Fibroblast of skin of scalp (primary cell): Measurements from ENCODE around the gene PLD1.

Experiments used
- DNase-seq: peaks from one replicate; pipeline ENCODE4 v3.0.0-alpha.2; 2013

Gene PLD1

DNA sequence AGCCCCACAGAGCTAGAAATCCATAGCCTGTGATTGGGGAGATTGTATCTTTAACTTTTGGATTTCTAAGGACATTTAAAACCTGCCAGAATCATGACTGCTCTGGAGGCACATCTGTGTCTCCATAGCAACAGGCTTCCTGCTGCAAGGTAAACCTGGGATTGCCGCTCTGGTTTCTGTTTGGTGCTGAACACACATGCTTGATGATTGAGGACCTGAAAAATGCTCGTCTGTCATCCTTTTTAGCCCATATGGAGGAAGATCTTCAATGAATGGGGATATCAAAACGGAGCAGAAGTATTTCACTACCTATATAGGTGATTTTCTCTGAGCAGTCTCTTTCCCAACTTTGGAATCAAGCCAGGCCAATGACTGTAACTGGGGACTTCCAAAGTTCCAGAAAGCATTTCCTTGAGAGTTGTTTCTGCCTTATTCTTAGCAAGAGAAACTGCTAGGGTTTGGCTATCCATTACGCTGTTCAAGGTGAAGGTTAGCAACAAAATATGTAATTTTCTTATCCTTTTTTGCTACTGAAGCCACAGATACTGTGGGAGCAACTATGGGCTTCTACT, 253.6 kb downstream of the PLD1 start:
- no peak for DNase-seq

DNA sequence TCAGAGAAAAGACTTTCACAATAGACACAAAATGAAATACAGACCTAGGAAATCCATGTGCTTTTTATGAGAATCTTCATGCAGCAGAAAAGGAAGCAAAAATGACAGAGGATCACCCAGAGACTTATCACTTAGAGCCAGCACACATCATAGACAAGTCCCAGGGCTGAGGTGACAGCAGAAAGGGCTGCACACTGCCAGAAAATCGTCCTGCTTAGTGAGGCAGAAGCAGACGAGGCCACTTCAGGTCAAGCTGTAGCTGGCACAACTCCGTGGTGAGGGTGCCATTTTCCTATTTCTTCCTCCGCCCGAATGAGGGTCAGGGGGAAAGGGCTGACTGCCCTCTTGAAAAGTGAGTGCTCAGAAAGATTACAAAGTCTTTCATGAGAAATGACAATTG, 254.1 kb downstream of the PLD1 start:
- DNase-seq = no peak

DNA sequence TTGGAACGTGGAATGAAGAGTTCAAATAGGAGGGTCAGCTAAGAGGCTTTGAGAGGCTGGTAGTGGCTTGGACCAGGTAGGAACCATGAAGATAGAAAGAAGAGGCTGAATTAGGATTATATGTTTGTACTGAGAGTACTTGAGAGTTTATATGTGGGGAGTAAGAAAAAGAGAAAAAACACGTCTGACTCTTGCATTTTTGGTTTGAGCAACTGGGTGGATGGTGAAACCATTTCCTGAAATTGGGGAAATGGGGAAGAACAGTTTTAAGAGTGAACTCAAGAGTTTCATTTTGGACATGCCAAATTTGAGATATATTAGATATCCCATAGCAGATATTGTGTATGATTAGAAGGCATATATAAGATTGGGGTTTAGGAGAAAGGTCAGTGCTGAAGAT, 257.2 kb downstream of the PLD1 start:
- no peak for DNase-seq

DNA sequence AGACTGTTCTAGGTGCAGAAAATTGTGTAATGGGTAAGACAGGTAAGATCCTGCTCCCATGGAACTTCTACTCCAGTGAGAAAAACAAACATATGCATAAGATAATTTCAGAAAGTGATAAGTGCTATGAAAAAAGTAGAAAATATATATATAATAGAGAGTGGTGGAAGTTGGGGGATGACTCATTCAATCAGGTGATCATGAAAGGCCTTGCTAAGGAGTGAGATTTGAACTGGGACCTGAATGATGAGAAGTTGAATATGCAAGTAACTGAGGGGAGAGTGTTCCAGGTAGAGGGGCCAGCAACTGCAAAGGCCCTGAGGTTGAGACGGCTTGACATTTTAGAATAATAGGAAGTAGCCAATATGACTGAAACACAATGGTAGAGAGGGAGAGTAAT, 257.8 kb downstream of the PLD1 start:
- no peak for DNase-seq

DNA sequence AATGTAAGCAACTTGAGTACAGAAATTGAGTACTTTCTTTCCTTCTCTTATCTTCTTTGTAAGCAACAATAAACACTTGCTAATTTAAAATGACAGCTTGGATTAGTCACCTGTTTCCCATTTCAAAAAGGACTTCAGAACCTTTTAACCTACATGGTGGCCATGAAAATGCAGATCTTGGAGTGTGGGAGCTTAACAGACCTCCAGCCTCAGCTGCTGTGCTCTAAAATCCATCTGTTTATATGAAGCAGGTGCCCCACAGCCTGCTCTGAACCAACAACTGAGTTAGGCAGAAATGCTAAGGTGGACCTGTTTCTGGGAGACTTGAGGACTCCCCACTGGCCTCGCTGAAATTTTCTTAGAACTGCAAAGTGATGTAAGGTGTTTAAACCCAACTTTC, 259.0 kb downstream of the PLD1 start:
- no peak for DNase-seq
